ENCODE results near the gene PIGU. TPM values are rescaled to one million over a fixed set of nuclear protein-coding genes. Genes with fewer than 3 reads are reported as not detected.

Gene PIGU
- total and polyA plus RNA-seq, 2 donors (not counting 1 experiment from before 2014, with no cell fraction given): 6.4 to 42.6 TPM

DNA sequence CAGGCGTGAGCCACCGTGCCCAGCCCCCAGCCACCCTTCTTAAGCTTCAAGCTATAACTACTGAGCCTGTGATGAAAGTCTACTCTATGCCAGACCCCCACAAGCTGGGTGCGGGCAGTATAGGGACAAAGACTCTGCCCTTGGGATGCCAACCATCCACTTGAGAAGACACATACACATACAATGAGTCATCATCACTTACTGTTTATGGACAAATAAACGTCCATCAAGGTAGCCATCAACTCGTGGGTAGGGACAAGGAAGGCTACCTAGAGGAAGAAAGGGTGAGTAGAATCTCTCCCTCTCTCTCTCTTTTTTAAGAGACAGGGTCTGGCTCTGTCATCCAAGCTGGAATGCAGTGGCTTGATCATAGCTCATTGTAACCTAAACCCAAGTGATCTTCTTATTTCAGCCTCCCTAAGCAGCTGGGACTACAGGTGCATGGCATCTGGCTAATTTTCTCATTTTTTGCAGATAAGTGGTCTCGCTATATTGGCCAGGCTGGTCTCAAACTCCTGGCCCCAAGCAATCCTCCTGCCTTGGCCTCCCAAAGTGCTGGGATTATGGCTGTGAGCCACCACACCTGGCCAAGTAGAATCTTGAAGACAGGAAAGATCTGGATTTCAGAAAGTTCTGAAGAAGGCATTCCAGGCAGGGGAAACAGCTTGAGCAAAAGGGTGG is 24.7 kb upstream of the PIGU start:
- no peak for TF ChIP-seq EZH2 (IDR thresholded peaks at IDR 0.05; ENCODE audit: low read length, missing control alignments)
- TF ChIP-seq, protein P1, sequence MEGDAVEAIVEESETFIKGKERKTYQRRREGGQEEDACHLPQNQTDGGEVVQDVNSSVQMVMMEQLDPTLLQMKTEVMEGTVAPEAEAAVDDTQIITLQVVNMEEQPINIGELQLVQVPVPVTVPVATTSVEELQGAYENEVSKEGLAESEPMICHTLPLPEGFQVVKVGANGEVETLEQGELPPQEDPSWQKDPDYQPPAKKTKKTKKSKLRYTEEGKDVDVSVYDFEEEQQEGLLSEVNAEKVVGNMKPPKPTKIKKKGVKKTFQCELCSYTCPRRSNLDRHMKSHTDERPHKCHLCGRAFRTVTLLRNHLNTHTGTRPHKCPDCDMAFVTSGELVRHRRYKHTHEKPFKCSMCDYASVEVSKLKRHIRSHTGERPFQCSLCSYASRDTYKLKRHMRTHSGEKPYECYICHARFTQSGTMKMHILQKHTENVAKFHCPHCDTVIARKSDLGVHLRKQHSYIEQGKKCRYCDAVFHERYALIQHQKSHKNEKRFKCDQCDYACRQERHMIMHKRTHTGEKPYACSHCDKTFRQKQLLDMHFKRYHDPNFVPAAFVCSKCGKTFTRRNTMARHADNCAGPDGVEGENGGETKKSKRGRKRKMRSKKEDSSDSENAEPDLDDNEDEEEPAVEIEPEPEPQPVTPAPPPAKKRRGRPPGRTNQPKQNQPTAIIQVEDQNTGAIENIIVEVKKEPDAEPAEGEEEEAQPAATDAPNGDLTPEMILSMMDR (conservative IDR thresholded peaks at IDR 0.05 in 1 of 2, IDR thresholded peaks at IDR 0.05 in 1 of 2; ENCODE audit: low read depth in 1 of 2, low read length in 2 of 2): no peak
- Histone ChIP-seq H3K79me2 (ENCODE audit: control insufficient read depth, insufficient read depth, low read length) (no peaks in the 10 kb centered on the region), H3K4me3 (replicated peaks in 1 of 4; ENCODE audit: control extremely low read depth in 1 of 4, insufficient read depth in 1 of 4, low read depth in 3 of 4, low read length in 4 of 4) (no peak overlapping the region), H4K20me1 (ENCODE audit: control insufficient read depth, extremely low read depth, insufficient read depth, low read length) (no peaks in the 10 kb centered on the region), H3K4me2 (ENCODE audit: extremely low read depth, insufficient read depth, low read length) (no peak overlapping the region), H3K4me1 (ENCODE audit: control insufficient read depth, extremely low read depth, insufficient read depth, low read length) (peaks cover 12% of the 10 kb centered on the region), H3K27ac (ENCODE audit: insufficient read depth, low read length) (no peak overlapping the region), H3K9me3 (ENCODE audit: control insufficient read depth, insufficient read depth, low read depth, low read length) (no peaks in the 10 kb centered on the region), H3K36me3 (ENCODE audit: control insufficient read depth, insufficient read depth, low read length) (no peaks in the 10 kb centered on the region), H3K9ac (ENCODE audit: insufficient read depth, low read length) (no peak overlapping the region), H2AFZ (ENCODE audit: low read length) (no peak overlapping the region), H3K27me3 (ENCODE audit: control insufficient read depth, insufficient read depth, low read length) (no peaks in the 10 kb centered on the region)
- no peak for DNase-seq (ENCODE audit: low read depth in 2 of 2)

DNA sequence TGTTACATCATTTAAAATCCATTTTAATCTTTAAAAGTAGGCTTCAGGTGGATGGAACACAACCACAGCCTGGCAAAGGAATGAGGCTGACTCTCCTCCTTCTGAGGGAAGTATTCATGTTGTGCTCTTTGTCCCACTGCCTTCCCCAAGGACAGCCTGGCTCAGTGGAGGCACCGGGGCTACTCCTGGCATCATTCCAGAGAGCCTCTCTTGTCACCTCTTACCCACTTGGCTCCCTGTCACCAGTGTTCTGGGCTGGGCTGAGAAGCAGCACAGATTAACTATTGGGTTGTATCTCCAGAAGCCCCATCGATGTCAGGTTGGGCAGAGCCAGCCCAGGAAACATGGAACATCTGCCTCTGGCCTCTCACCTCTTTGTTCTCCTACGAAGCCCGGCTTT is 16.5 kb upstream of the PIGU start:
- Histone ChIP-seq H3K27me3 (ENCODE audit: control insufficient read depth, insufficient read depth, low read length) (no peaks in the 10 kb centered on the region), H3K4me2 (ENCODE audit: extremely low read depth, insufficient read depth, low read length) (no peak overlapping the region), H3K79me2 (ENCODE audit: control insufficient read depth, insufficient read depth, low read length) (no peaks in the 10 kb centered on the region), H4K20me1 (ENCODE audit: control insufficient read depth, extremely low read depth, insufficient read depth, low read length) (no peaks in the 10 kb centered on the region), H3K36me3 (ENCODE audit: control insufficient read depth, insufficient read depth, low read length) (no peaks in the 10 kb centered on the region), H3K9ac (ENCODE audit: insufficient read depth, low read length) (no peak overlapping the region), H3K9me3 (ENCODE audit: control insufficient read depth, insufficient read depth, low read depth, low read length) (no peaks in the 10 kb centered on the region), H3K4me1 (ENCODE audit: control insufficient read depth, extremely low read depth, insufficient read depth, low read length) (no peaks in the 10 kb centered on the region), H2AFZ (ENCODE audit: low read length) (no peak overlapping the region), H3K4me3 (replicated peaks in 1 of 4; ENCODE audit: control extremely low read depth in 1 of 4, insufficient read depth in 1 of 4, low read depth in 3 of 4, low read length in 4 of 4) (no peak overlapping the region), H3K27ac (ENCODE audit: insufficient read depth, low read length) (no peak overlapping the region)
- TF ChIP-seq, protein P1 (conservative IDR thresholded peaks at IDR 0.05 in 1 of 2, IDR thresholded peaks at IDR 0.05 in 1 of 2; ENCODE audit: low read depth in 1 of 2, low read length in 2 of 2): no peak
- TF ChIP-seq EZH2 (IDR thresholded peaks at IDR 0.05; ENCODE audit: low read length, missing control alignments): no peak
- no peak for DNase-seq (ENCODE audit: low read depth in 2 of 2)

DNA sequence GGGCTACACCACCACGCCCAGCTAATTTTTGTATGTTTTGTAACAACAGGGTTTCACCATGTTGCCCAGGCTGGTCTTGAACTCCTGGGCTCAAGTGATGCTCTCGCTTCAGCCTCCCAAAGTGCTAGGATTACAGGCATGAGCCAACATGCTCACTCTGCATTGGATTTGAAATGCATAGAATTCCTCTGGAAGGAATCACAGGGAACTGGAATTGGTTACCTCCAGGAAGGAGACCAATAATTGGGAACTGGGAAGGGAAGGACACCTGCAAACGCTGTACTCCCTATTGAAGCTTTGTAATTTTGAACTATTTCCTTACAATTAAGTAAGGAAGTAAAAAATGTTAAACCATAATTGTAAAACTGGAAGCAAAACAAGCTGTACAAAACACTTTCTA is 14.9 kb upstream of the PIGU start:
- Histone ChIP-seq H3K9me3 (ENCODE audit: control insufficient read depth, insufficient read depth, low read depth, low read length) (no peaks in the 10 kb centered on the region), H3K4me2 (ENCODE audit: extremely low read depth, insufficient read depth, low read length) (no peak overlapping the region), H3K36me3 (ENCODE audit: control insufficient read depth, insufficient read depth, low read length) (no peaks in the 10 kb centered on the region), H3K9ac (ENCODE audit: insufficient read depth, low read length) (no peak overlapping the region), H3K4me1 (ENCODE audit: control insufficient read depth, extremely low read depth, insufficient read depth, low read length) (no peaks in the 10 kb centered on the region), H3K27me3 (ENCODE audit: control insufficient read depth, insufficient read depth, low read length) (no peaks in the 10 kb centered on the region), H3K79me2 (ENCODE audit: control insufficient read depth, insufficient read depth, low read length) (no peaks in the 10 kb centered on the region), H2AFZ (ENCODE audit: low read length) (no peak overlapping the region), H3K4me3 (replicated peaks in 1 of 4; ENCODE audit: control extremely low read depth in 1 of 4, insufficient read depth in 1 of 4, low read depth in 3 of 4, low read length in 4 of 4) (no peak overlapping the region), H3K27ac (ENCODE audit: insufficient read depth, low read length) (no peak overlapping the region), H4K20me1 (ENCODE audit: control insufficient read depth, extremely low read depth, insufficient read depth, low read length) (no peaks in the 10 kb centered on the region)
- DNase-seq (ENCODE audit: low read depth in 2 of 2): no peak
- no peak for TF ChIP-seq EZH2 (IDR thresholded peaks at IDR 0.05; ENCODE audit: low read length, missing control alignments)
- TF ChIP-seq, protein P1 (conservative IDR thresholded peaks at IDR 0.05 in 1 of 2, IDR thresholded peaks at IDR 0.05 in 1 of 2; ENCODE audit: low read depth in 1 of 2, low read length in 2 of 2): no peak
